HG03460 (cell line): ENCODE data around the gene SRA1.
"Not testable (repeated sequence)": the region's sequence is repeated elsewhere in the genome, so short reads cannot be mapped to it uniquely, and the experiment has no call there.

Experiments used
- ATAC-seq: cut with Tn5 transposase; IDR thresholded peaks from one replicate; pipeline ENCODE4 v1.9.1; 2021; ENCODE audit not compliant: unreplicated experiment

The SRA1 gene

GRCh38 chr5:140557136-140557805 is at the start of gene SRA1:
Gene SRA1 (minus strand): TSS chr5:140557473. CDS start chr5:140557452, 21 bp downstream.
- peak; percentile 94 for ATAC-seq

- no peak for ATAC-seq
These were observed 49.8 kb upstream of the SRA1 start for GRCh38 chr5:140607031-140607430.

GRCh38 chr5:140605879-140606278 is 48.6 kb upstream of the SRA1 start:
- no peak for ATAC-seq

GRCh38 chr5:140603734-140604133 is 46.5 kb upstream of the SRA1 start:
- no peak for ATAC-seq

GRCh38 chr5:140603446-140603698 is 46.1 kb upstream of the SRA1 start:
- not testable (repeated sequence) for ATAC-seq

GRCh38 chr5:140602147-140602546 is 44.9 kb upstream of the SRA1 start:
- ATAC-seq, result no peak

- ATAC-seq, result no peak
These were observed 42.8 kb upstream of the SRA1 start for GRCh38 chr5:140600096-140600495.

- ATAC-seq, result no peak
These were observed 41.6 kb upstream of the SRA1 start for GRCh38 chr5:140598836-140599235.

GRCh38 chr5:140596321-140596741 is 39.1 kb upstream of the SRA1 start:
- no peak for ATAC-seq

- no peak for ATAC-seq
These were observed 38.4 kb upstream of the SRA1 start for GRCh38 chr5:140595538-140596300.

GRCh38 chr5:140594169-140594568 is 36.9 kb upstream of the SRA1 start:
- ATAC-seq, result no peak

- not testable (repeated sequence) for ATAC-seq
These were observed 35.8 kb upstream of the SRA1 start for GRCh38 chr5:140593070-140593469.

GRCh38 chr5:140591747-140592372 is 34.6 kb upstream of the SRA1 start:
- ATAC-seq, result no peak

- ATAC-seq, result no peak
These were observed 33.6 kb upstream of the SRA1 start for GRCh38 chr5:140590861-140591260.

GRCh38 chr5:140588311-140589070 is 31.2 kb upstream of the SRA1 start:
- ATAC-seq, result no peak

GRCh38 chr5:140587495-140587894 is 30.2 kb upstream of the SRA1 start:
- ATAC-seq, result no peak

GRCh38 chr5:140579188-140579747 is 22.0 kb upstream of the SRA1 start:
- ATAC-seq, result not testable (repeated sequence)

GRCh38 chr5:140576776-140577201 is 19.5 kb upstream of the SRA1 start:
- ATAC-seq, result no peak

- ATAC-seq, result no peak
These were observed 18.0 kb upstream of the SRA1 start for GRCh38 chr5:140575309-140575708.

GRCh38 chr5:140574165-140574564 is 16.9 kb upstream of the SRA1 start:
- ATAC-seq, result no peak

- ATAC-seq, result no peak
These were observed 16.4 kb upstream of the SRA1 start for GRCh38 chr5:140573683-140574082.
